ENCODE data around the gene NUF2. TPM values are rescaled to one million over a fixed set of nuclear protein-coding genes. Genes with fewer than 3 reads are reported as not detected.
"Not testable (repeated sequence)": the region's sequence is repeated elsewhere in the genome, so short reads cannot be mapped to it uniquely, and the experiment has no call there.

Gene NUF2
- total RNA-seq: 15.5 and 17.7 TPM in 2 replicates

GRCh38 chr1:163321311-163322305, at the start of gene NUF2:
Gene NUF2, plus strand, starts transcription at chr1:163321954. Its CDS starts 4,098 bp downstream, at chr1:163326052.
- TF ChIP-seq, protein P1, sequence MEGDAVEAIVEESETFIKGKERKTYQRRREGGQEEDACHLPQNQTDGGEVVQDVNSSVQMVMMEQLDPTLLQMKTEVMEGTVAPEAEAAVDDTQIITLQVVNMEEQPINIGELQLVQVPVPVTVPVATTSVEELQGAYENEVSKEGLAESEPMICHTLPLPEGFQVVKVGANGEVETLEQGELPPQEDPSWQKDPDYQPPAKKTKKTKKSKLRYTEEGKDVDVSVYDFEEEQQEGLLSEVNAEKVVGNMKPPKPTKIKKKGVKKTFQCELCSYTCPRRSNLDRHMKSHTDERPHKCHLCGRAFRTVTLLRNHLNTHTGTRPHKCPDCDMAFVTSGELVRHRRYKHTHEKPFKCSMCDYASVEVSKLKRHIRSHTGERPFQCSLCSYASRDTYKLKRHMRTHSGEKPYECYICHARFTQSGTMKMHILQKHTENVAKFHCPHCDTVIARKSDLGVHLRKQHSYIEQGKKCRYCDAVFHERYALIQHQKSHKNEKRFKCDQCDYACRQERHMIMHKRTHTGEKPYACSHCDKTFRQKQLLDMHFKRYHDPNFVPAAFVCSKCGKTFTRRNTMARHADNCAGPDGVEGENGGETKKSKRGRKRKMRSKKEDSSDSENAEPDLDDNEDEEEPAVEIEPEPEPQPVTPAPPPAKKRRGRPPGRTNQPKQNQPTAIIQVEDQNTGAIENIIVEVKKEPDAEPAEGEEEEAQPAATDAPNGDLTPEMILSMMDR (IDR thresholded peaks at IDR 0.05; ENCODE audit: insufficient read depth, low read depth, low read length): no peak
- peak; percentile 99 for DNase-seq (ENCODE audit: low read depth)
- H3K4me3 ChIP-seq (ENCODE audit: low read depth, low read length): peak within 1 kb of the TSS; percentile 85

DNA sequence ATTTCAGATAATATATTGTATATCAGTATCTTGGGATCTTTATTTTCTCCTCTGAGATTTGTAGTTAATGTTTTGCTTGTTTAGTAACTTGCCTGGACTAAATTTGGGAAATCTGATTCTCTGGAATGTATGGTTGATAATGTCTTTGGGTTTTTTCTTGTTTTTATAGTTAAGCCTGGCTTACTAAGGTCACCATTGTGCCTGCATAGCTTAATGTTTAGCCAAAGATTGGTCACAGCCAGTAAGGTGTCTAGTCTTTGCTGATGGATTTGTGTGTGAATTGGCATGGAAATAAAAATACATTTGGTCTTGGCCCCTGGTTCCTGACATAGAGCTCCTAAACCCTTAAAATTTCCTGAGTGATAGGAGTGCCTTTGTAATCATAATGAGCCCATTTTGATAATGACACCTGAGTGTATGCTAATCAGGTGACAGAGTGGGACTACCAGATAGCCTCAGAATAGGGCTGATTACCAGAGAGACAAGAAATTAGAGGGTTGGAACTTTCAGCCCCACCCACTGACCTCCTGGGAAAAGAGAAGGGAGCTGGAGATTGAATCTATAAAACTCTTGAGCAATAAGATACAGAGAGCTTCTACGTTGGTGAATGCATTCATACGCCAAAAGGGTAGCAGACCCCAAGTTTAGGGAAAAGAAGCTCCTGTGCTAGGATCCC, 47.9 kb upstream of the NUF2 start:
- TF ChIP-seq, protein P1 (IDR thresholded peaks at IDR 0.05; ENCODE audit: insufficient read depth, low read depth, low read length): no peak
- H3K4me3 ChIP-seq (ENCODE audit: low read depth, low read length): no peak overlapping the region
- DNase-seq (ENCODE audit: low read depth): no peak

GRCh38 chr1:163275222-163275621, 46.5 kb upstream of the NUF2 start:
- TF ChIP-seq, protein P1 (IDR thresholded peaks at IDR 0.05; ENCODE audit: insufficient read depth, low read depth, low read length): no peak
- DNase-seq (ENCODE audit: low read depth): peak; percentile 23
- H3K4me3 ChIP-seq (ENCODE audit: low read depth, low read length): no peak overlapping the region

- no peak overlapping the region for H3K4me3 ChIP-seq (ENCODE audit: low read depth, low read length)
- TF ChIP-seq, protein P1 (IDR thresholded peaks at IDR 0.05; ENCODE audit: insufficient read depth, low read depth, low read length): no peak
- no peak for DNase-seq (ENCODE audit: low read depth)
Measured at GRCh38 chr1:163278602-163279001, 43.2 kb upstream of the NUF2 start.

DNA sequence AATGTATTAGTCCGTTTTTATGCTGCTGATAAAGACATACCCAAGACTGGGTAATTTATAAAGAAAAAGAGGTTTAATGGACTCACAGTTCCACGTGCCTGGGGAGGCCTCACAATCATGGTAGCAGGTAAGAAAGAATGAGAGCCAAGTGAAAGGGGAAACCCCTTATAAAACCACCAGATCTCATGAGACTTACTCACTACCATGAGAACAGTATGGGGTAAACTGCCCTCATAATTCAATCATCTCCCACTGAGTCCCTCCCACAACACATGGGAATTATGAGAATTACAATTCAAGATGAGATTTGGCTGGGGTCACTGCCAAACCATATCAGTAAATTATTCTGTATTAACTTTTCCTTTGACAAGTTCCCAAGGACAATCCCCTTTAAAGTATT, 36.9 kb upstream of the NUF2 start:
- not testable (repeated sequence) for DNase-seq (ENCODE audit: low read depth); H3K4me3 ChIP-seq (ENCODE audit: low read depth, low read length)

DNA sequence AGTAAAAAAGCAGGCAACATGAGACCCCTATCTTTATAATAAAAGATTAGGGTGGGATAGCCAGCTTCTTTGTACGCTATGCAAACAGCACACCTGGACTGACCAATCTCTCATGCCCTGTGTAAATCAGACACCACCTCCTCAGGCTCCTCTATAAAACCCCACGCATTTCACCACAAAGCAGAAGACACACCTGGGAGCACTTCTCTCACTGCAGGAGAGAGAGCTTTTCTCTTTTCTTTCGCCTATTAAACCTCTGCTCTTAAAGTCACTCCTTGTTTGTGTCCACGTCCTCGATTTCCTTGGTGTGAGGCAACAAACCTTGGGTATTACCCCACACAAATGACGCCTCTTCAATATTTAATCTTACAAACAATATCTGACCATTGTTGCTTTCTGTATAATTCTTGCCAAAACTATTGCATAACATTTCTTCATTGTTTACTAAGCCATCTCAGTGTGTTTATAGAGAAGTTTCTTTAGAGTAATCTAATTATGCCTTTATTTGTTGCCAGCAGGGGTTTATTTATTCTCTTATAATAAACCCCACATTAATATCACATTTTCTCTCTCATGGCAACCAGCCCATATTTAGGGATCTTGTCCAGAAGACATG, 31.6 kb upstream of the NUF2 start:
- TF ChIP-seq, protein P1 (IDR thresholded peaks at IDR 0.05; ENCODE audit: insufficient read depth, low read depth, low read length): no peak
- H3K4me3 ChIP-seq (ENCODE audit: low read depth, low read length): no peak overlapping the region
- peak; percentile 78 for DNase-seq (ENCODE audit: low read depth)

DNA sequence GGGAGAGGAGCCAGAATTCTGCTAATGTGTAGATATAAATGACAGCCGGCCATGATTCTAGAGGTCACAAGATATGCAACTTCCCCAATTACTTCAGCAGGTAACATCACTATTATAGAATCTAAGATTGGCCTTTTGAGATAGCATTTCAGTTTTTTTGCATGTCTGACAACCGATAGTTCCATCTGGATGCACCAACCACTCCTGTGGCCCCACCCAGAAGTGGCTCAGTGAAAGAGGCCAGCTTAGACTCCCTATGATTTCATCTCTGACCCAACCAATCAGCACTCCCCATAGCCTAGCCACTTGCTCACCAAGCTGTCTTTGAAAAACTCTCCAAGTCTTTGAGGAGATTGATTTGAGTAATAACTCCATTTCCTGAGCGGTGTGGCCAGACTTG, 30.3 kb upstream of the NUF2 start:
- TF ChIP-seq, protein P1 (IDR thresholded peaks at IDR 0.05; ENCODE audit: insufficient read depth, low read depth, low read length): no peak
- H3K4me3 ChIP-seq (ENCODE audit: low read depth, low read length): no peak overlapping the region
- DNase-seq (ENCODE audit: low read depth): no peak

DNA sequence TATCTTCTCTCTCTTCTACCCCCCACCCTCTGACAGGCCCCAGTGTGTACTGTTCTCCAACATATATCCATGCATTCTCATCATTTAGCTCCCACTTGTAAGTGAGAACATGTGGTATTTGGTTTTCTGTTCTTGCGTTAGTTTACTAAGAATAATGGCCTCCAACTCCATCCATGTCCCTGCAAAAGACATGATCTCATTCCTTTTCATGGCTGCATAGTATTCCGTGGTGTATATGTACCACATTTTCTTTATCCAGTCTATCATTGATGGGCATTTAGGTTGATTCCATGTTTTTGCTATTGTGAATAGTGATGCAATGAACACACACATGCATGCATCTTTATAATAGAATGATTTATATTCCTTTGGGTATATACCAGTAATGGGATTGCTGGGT, 29.6 kb upstream of the NUF2 start:
- DNase-seq (ENCODE audit: low read depth); H3K4me3 ChIP-seq (ENCODE audit: low read depth, low read length): not testable (repeated sequence)

DNA sequence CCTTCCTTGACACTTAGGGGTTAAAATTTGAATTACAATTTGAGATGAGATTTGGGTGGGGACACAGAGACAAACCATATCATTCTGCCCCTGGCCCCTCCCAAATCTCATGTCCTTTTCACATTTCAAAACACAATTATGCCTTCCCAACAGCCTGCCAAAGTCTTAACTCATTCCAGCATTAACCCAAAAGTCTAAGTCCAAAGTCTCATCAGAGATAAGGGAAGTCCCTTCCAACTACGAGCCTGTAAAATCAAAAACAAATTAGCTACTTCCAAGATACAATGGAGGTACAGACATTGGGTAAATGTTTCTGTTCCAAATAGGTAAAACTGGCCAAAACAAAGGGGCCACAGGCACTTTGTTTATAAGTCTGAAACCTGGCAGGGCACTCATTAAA, 28.3 kb upstream of the NUF2 start:
- DNase-seq (ENCODE audit: low read depth); H3K4me3 ChIP-seq (ENCODE audit: low read depth, low read length): not testable (repeated sequence)

Measured in fibroblast of villous mesenchyme (primary cell).